Esophagus muscularis mucosa (tissue), 4 donors: ENCODE results near the gene RSRC1. TPM values are rescaled to one million over a fixed set of nuclear protein-coding genes. Genes with fewer than 3 reads are reported as not detected.
A peak's percentile ranks its signal among the peaks of the same experiment; 100 is the strongest.

ENCODE experiments used
- DNase-seq: peaks from one replicate; pipeline ENCODE4 v3.0.0-alpha.2; 2017; ENCODE audit errors: extremely low spot score
- H3K27ac ChIP-seq, 4 donors: fragments of 200-600 bp; sonication (generic); replicated peaks in 1 of 4; 1 replicate in 3 of 4; 2 replicates in 1 of 4; pipeline ENCODE4 v1.5.1; 2016 to 2019; ENCODE audit warnings: mild to moderate bottlenecking in 1 of 4
- H3K27me3 ChIP-seq, 4 donors: fragments of 200-600 bp; sonication (generic); one replicate each; pipeline versions ENCODE4 v1.5.1 to v1.6.0; 2016 to 2019
- H3K36me3 ChIP-seq, 4 donors: fragments of 200-600 bp; sonication (generic); one replicate each; pipeline ENCODE4 v1.5.1; 2016 to 2019
- H3K4me1 ChIP-seq, 4 donors: fragments of 200-600 bp; sonication (generic); one replicate each; pipeline ENCODE4 v1.5.1; 2016 to 2019
- H3K4me3 ChIP-seq, 4 donors: fragments of 200-600 bp; sonication (generic); 1 replicate in 2 of 4; 2 replicates in 2 of 4; pipeline ENCODE4 v1.5.1; 2016 to 2019; ENCODE audit warnings: mild to moderate bottlenecking in 4 of 4, moderate library complexity in 1 of 4
- H3K9me3 ChIP-seq, 4 donors: fragments of 200-600 bp; sonication (generic); 1 replicate in 3 of 4; 2 replicates in 1 of 4; pipeline ENCODE4 v1.5.1; 2016 to 2019
- CTCF ChIP-seq, 3 experiments: fragments of 200-600 bp in 2 of 3; fragments of 450-650 bp in 1 of 3; sonication (generic) in 2 of 3; IDR thresholded peaks; one replicate each; pipeline ENCODE4 v1.5.1; 2017 to 2019; ENCODE audit warnings: antibody characterized with exemption in 3 of 3, mild to moderate bottlenecking in 2 of 3, moderate library complexity in 1 of 3
- EP300 ChIP-seq: sonication (generic); formaldehyde crosslinking; IDR thresholded peaks from one replicate; pipeline ENCODE4 v1.6.1; 2017; ENCODE audit warnings: antibody characterized with exemption
- POLR2A ChIP-seq: fragments of 450-650 bp; IDR thresholded peaks from one replicate; pipeline ENCODE4 v1.6.1; 2017; ENCODE audit warnings: antibody characterized with exemption, moderate library complexity, mild to moderate bottlenecking, low read depth
- POLR2AphosphoS5 ChIP-seq, 2 donors: sonication (generic); formaldehyde crosslinking; IDR thresholded peaks; one replicate each; pipeline ENCODE4 v1.6.1; 2017; ENCODE audit warnings: antibody characterized with exemption in 2 of 2
- WGBS: methylation state at CpG from one replicate; pipeline ENCODE4 v1.1.5; 2018; 5-methylcytosine and 5-hydroxymethylcytosine counted together
- intact Hi-C: fragments of 100-400 bp; cut with DNase I; formaldehyde crosslinking; loops from one replicate; pipeline ENCODE4 v1.15.1; 2023
- total RNA-seq, 4 donors: library from RNA; depleted of rRNA; stranded (reverse); fragments of >200 nt; gene quantifications; one replicate each; pipeline versions ENCODE4 v1.1.0 to v1.2.1, GENCODE V29; 2016

The RSRC1 gene
- total RNA-seq, 4 donors from 2014 or later = 33.1 to 57.3 (median 40.6) TPM

- TF ChIP-seq CTCF (IDR thresholded peaks at IDR 0.05) = no peak
- TF ChIP-seq POLR2AphosphoS5 (IDR thresholded peaks at IDR 0.05) = no peak
- no peak for TF ChIP-seq POLR2A
- no peak for TF ChIP-seq EP300
- WGBS = 55% methylated on average over 14 of the region's 14 CpGs
- no peak for DNase-seq
- H3K4me3 ChIP-seq = no peak overlapping the region
- peaks cover 0 to 3% (median 0%) of the 10 kb centered on the region in 4 donors for H3K9me3 ChIP-seq
- peaks cover 37 to 58% (median 50%) of the 10 kb centered on the region in 4 donors for H3K4me1 ChIP-seq
- intact Hi-C loops = no loop called here
- H3K27me3 ChIP-seq = peaks cover 15 to 100% (median 93%) of the 10 kb centered on the region in 4 donors
- no peaks in the 10 kb centered on the region for H3K36me3 ChIP-seq
- no peak overlapping the region for H3K27ac ChIP-seq
Measured at GRCh38 chr3:158101335-158102241, 8.3 kb upstream of the RSRC1 start.

DNA sequence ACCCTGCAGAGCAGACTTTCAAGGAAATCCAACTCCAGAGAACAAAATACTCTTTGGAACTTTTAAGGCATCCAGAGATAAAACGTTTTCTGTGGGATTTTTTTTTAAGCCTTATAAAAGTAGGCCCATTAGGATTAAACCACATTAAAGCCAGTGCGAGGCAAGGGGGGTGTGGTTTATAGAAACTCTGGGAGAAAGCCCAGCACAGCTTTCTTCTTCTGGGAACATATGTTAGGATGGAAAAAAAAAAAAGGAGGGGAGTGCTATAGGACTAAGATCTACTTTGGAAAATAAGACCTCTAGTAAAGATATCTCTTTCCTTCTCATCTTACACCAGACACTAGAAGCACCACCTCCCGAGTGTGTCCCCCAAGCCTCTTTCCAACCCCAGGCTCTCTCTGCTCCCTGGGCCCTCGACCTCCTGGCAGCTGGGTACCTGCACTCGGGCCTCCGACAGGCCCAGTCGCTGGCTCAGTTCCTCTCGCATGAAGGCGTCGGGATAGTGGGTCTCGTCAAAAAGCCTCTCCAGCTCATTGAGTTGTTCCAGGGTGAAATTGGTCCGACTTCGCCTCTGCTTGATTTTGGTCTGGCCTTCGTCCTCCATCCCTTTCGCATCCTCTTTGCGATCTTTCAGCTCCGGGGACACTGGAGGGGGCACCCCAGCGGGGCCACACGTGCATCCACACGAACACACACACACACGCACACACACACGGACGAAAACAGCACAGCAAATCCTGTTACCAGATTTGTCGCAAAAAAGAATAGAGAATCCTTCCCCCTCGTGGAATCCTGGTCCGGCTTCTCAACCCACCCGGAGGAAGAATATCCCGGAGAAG is 7.4 kb upstream of the RSRC1 start:
- no peaks in the 10 kb centered on the region for H3K36me3 ChIP-seq
- peak overlapping the region in 1 of 4 donors; percentile 29 for H3K4me3 ChIP-seq
- DNase-seq = no peak
- peaks cover 15 to 100% (median 95%) of the 10 kb centered on the region in 4 donors for H3K27me3 ChIP-seq
- WGBS = 25% methylated on average over 21 of the region's 28 CpGs
- peaks cover 44 to 65% (median 57%) of the 10 kb centered on the region in 4 donors for H3K4me1 ChIP-seq
- intact Hi-C loops = no loop called here
- peaks cover 0 to 3% (median 0%) of the 10 kb centered on the region in 4 donors for H3K9me3 ChIP-seq
- TF ChIP-seq POLR2A (no peak), POLR2AphosphoS5 (IDR thresholded peaks at IDR 0.05) (no peak), CTCF (IDR thresholded peaks at IDR 0.05) (no peak), EP300 (no peak)
- H3K27ac ChIP-seq = no peak overlapping the region

- WGBS = 10% methylated on average over 35 of the region's 52 CpGs
- H3K27me3 ChIP-seq = peaks cover 15 to 100% (median 93%) of the 10 kb centered on the region in 4 donors
- H3K36me3 ChIP-seq = no peaks in the 10 kb centered on the region
- peak overlapping the region; percentile 8 to 40 (median 22) for H3K4me3 ChIP-seq
- peaks cover 0 to 3% (median 0%) of the 10 kb centered on the region in 4 donors for H3K9me3 ChIP-seq
- H3K4me1 ChIP-seq = peaks cover 36 to 59% (median 49%) of the 10 kb centered on the region in 4 donors
- no peak overlapping the region for H3K27ac ChIP-seq
- DNase-seq = no peak
- no peak for TF ChIP-seq POLR2A
- no peak for TF ChIP-seq CTCF (IDR thresholded peaks at IDR 0.05)
- TF ChIP-seq POLR2AphosphoS5 (IDR thresholded peaks at IDR 0.05) = no peak
- TF ChIP-seq EP300 = no peak
- intact Hi-C loops = no loop called here
Measured at GRCh38 chr3:158103081-158103886, 6.6 kb upstream of the RSRC1 start.

DNA sequence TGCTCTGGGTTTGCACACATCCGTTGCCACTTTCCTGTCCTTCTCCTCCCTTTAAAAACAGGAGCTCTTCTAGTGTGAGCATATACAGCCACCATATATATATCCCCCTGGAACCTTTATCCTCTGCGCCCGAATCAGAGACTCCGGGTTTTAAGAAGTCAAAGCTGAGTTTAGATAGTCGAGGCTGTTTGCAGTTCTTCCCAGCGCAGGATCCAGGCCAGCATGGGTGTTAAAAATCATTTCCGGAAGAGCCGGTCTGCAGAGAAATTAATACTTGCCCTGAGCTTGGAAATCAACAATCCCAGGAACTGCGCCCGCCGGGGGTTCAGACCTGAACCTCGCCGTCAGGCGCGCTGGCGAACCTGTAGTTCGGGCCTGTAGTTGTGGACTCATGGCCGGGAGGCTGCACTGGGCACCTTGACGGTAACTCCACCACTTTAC is 6.0 kb upstream of the RSRC1 start:
- WGBS = 41% methylated on average over 17 of the region's 19 CpGs
- Histone ChIP-seq H3K27ac (no peak overlapping the region), H3K4me3 (peak overlapping the region; percentile 8 to 40 (median 22)), H3K27me3 (peaks cover 15 to 100% (median 91%) of the 10 kb centered on the region in 4 donors), H3K4me1 (peaks cover 33 to 53% (median 46%) of the 10 kb centered on the region in 4 donors), H3K36me3 (no peaks in the 10 kb centered on the region), H3K9me3 (peaks cover 0 to 3% (median 0%) of the 10 kb centered on the region in 4 donors)
- intact Hi-C loops = no loop called here
- no peak for DNase-seq
- TF ChIP-seq POLR2AphosphoS5 (IDR thresholded peaks at IDR 0.05) = no peak
- TF ChIP-seq EP300 = no peak
- TF ChIP-seq POLR2A = no peak
- no peak for TF ChIP-seq CTCF (IDR thresholded peaks at IDR 0.05)
